Upper lobe of left lung (tissue), 6 donors: ENCODE data around the gene ITPR1. TPM values are rescaled to one million over a fixed set of nuclear protein-coding genes. Genes with fewer than 3 reads are reported as not detected.

Source experiments
- ATAC-seq, 2 donors: fragments of 200-7000 bp; cut with Tn5 transposase; one replicate each; pipeline ENCODE4 v1.9.1; 2022; ENCODE audit warnings: mild to moderate bottlenecking in 2 of 2, moderate library complexity in 2 of 2; ENCODE audit not compliant: low FRiP score in 2 of 2
- DNase-seq, 2 donors: peaks; one replicate each; pipeline ENCODE4 v3.0.0-alpha.2; 2019 to 2020
- H3K27ac ChIP-seq, 4 donors: fragments of 200-600 bp; sonication (generic); one replicate each; pipeline ENCODE4 v1.5.1; 2016 to 2019
- H3K27me3 ChIP-seq, 4 donors: fragments of 200-600 bp; sonication (generic); one replicate each; pipeline ENCODE4 v1.5.1; 2017 to 2019
- H3K36me3 ChIP-seq, 4 donors: fragments of 200-600 bp; sonication (generic); one replicate each; pipeline ENCODE4 v1.5.1; 2016 to 2019
- H3K4me1 ChIP-seq, 4 donors: fragments of 200-600 bp; sonication (generic); one replicate each; pipeline ENCODE4 v1.5.1; 2018 to 2019
- H3K4me3 ChIP-seq, 4 donors: fragments of 200-600 bp; sonication (generic); one replicate each; pipeline ENCODE4 v1.5.1; 2017 to 2019; ENCODE audit warnings: mild to moderate bottlenecking in 2 of 4, moderate library complexity in 1 of 4
- H3K9me3 ChIP-seq, 4 donors: fragments of 200-600 bp; sonication (generic); one replicate each; pipeline ENCODE4 v1.5.1; 2018 to 2019
- EP300 ChIP-seq, 4 donors: sonication (generic); formaldehyde crosslinking; IDR thresholded peaks; one replicate each; pipeline ENCODE4 v1.5.1; 2017; ENCODE audit warnings: antibody characterized with exemption in 4 of 4, control low read depth in 2 of 4
- POLR2A ChIP-seq, 4 donors: fragments of 450-650 bp; IDR thresholded peaks; one replicate each; pipeline ENCODE4 v1.5.1; 2016 to 2017; ENCODE audit warnings: antibody characterized with exemption in 4 of 4, mild to moderate bottlenecking in 2 of 4
- POLR2AphosphoS5 ChIP-seq, 2 donors: sonication (generic); formaldehyde crosslinking; IDR thresholded peaks; one replicate each; pipeline ENCODE4 v1.5.1; 2017; ENCODE audit warnings: antibody characterized with exemption in 2 of 2
- WGBS, 2 donors: methylation state at CpG; one replicate each; pipeline ENCODE4 v1.1.5; 2017 to 2018; 5-methylcytosine and 5-hydroxymethylcytosine counted together
- total RNA-seq, 6 donors: library from RNA; depleted of rRNA in 4 of 6; stranded (reverse); fragments of >200 nt in 4 of 6; gene quantifications; one replicate each; pipeline versions ENCODE4 v1.1.0 to v1.2.1, GENCODE V29; 2016 to 2021
- TF ChIP-seq, protein P1 (sequence below), 6 experiments: fragments of 450-650 bp in 4 of 6; fragments of 200-600 bp in 2 of 6; sonication (generic) in 2 of 6; IDR thresholded peaks; one replicate each; pipeline ENCODE4 v1.5.1; 2016 to 2019; ENCODE audit warnings: antibody characterized with exemption in 6 of 6
- donor health status: DM: no; HTN: no; CAD: no; lungs with moderate emphysema.
- donor health status: DM: no; HTN: yes; CAD: no; lungs with severe emphysema.

Gene ITPR1
- total RNA-seq, 6 donors from 2014 or later: 55.5 to 136 (median 66.2) TPM

DNA sequence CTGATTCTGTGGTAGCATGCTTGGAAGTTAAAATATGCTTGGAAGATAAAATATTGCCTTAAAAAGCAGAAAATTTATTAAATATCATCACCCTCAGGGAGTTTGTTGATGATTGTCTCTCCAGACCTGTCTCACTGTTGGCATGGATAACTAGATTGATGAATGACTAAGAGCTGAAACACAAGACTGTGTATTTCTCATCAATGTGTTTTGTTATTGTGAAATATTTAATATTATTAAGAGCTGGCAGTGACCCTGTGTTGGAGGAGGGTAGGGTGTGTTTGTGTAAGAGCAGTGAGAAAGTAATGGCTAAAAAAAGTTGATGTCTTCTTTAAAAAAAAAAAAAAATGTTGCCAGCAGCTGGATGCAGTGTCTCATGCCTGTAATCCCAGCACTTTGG lies 82.2 kb downstream of the ITPR1 start:
- Histone ChIP-seq H3K27me3 (no peaks in the 10 kb centered on the region), H3K36me3 (no peaks in the 10 kb centered on the region), H3K27ac (no peak overlapping the region), H3K4me1 (peaks cover 0 to 8% (median 0%) of the 10 kb centered on the region in 4 donors), H3K9me3 (no peaks in the 10 kb centered on the region), H3K4me3 (no peak overlapping the region)
- DNase-seq: no peak
- peak in 1 of 2 donors; percentile 45 for ATAC-seq
- TF ChIP-seq POLR2A (IDR thresholded peaks at IDR 0.05) (no peak), POLR2AphosphoS5 (IDR thresholded peaks at IDR 0.05) (no peak), EP300 (IDR thresholded peaks at IDR 0.05) (no peak)
- TF ChIP-seq, protein P1, sequence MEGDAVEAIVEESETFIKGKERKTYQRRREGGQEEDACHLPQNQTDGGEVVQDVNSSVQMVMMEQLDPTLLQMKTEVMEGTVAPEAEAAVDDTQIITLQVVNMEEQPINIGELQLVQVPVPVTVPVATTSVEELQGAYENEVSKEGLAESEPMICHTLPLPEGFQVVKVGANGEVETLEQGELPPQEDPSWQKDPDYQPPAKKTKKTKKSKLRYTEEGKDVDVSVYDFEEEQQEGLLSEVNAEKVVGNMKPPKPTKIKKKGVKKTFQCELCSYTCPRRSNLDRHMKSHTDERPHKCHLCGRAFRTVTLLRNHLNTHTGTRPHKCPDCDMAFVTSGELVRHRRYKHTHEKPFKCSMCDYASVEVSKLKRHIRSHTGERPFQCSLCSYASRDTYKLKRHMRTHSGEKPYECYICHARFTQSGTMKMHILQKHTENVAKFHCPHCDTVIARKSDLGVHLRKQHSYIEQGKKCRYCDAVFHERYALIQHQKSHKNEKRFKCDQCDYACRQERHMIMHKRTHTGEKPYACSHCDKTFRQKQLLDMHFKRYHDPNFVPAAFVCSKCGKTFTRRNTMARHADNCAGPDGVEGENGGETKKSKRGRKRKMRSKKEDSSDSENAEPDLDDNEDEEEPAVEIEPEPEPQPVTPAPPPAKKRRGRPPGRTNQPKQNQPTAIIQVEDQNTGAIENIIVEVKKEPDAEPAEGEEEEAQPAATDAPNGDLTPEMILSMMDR (IDR thresholded peaks at IDR 0.05): no peak

DNA sequence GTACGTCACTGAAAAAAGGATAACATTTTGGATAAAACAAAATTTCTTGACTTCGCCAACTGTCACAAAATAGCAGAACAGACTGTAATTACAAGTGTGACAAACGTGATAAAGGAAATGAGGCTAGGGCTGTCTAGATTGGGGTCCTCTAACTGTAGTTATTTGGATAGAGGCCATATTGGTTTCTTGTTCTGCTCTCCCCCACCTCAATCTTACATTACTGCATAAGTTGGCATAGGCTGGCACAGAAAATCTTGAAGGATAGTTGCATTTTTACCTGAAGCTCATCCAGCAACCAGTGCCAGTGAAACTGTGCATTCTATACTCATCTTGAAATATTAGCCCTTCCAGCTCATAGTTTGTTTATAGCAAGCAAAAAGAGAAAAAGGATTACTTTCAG lies 84.6 kb downstream of the ITPR1 start:
- WGBS, 2 donors: 83 to 87% methylated on average over 3 of the region's 3 CpGs
- no peak for TF ChIP-seq POLR2A (IDR thresholded peaks at IDR 0.05)
- TF ChIP-seq, protein P1 (IDR thresholded peaks at IDR 0.05): no peak
- TF ChIP-seq POLR2AphosphoS5 (IDR thresholded peaks at IDR 0.05): no peak
- TF ChIP-seq EP300 (IDR thresholded peaks at IDR 0.05): no peak
- Histone ChIP-seq H3K4me3 (no peak overlapping the region), H3K27me3 (no peaks in the 10 kb centered on the region), H3K4me1 (peaks cover 0 to 21% (median 6%) of the 10 kb centered on the region in 4 donors), H3K36me3 (no peaks in the 10 kb centered on the region), H3K9me3 (no peaks in the 10 kb centered on the region), H3K27ac (no peak overlapping the region)
- ATAC-seq: no peak
- DNase-seq: no peak

DNA sequence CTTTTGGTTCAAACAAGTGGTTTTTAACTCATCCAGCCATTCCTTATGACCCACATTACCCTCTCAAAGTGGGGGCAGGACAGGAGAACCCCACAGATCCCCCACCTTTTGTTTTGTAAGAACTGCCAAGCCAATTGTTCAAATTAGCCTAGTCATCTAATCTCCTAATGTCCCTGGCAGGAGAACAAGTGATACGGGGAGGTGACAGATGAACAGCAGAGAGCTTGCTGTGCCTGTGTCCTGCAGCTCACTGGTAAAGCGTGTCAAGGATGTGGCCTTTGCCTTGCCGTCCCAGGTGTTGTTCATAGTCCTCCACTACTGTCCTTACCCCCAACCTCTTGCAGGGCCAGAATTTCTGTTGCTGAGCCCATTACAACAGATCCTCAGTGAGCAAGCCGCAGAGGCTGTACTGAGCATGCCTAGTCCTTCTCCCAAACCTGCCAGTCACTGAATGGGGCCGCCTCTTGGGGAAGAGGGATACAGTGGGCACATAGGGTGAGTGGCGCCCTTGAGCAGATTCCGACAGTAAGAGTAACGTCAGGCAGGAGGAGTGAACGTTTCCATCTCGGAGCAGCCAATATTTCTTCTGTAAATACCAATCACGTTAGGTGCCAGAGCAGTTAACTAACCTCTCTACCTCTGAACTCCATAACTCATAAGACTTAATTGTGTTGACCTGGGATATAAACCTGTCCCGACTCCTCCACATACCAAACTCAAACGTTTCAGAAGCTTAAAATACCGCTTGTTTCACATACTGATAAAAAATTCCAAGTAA lies 87.4 kb downstream of the ITPR1 start:
- WGBS, 2 donors: 80 to 87% methylated on average over 14 of the region's 14 CpGs
- H3K27ac ChIP-seq: peak overlapping the region in 1 of 4 donors; percentile 13

DNA sequence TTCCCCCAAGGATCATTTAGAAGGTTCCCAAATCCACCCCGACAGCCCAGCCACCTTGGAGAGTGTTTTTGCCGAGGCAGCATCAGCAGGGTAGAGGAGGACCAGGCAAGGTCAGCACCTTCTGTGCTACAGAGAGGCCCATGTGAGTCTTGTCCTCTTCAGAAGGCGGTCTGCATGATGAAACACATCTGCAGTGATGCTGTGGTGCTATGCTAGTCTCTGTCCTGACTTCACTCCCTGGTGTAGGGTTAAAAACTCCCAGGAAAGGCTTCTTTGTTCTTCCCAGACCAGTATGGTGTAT lies 87.9 kb downstream of the ITPR1 start:
- Histone ChIP-seq H3K36me3 (no peaks in the 10 kb centered on the region), H3K4me3 (no peak overlapping the region), H3K27ac (no peak overlapping the region), H3K4me1 (peaks cover 13 to 38% (median 26%) of the 10 kb centered on the region in 4 donors), H3K9me3 (no peaks in the 10 kb centered on the region), H3K27me3 (no peaks in the 10 kb centered on the region)
- DNase-seq: no peak
- no peak for TF ChIP-seq POLR2A (IDR thresholded peaks at IDR 0.05)
- no peak for TF ChIP-seq POLR2AphosphoS5 (IDR thresholded peaks at IDR 0.05)
- TF ChIP-seq, protein P1 (IDR thresholded peaks at IDR 0.05): no peak
- no peak for TF ChIP-seq EP300 (IDR thresholded peaks at IDR 0.05)
- ATAC-seq: no peak
- WGBS, 2 donors: 76 to 86% methylated on average over 3 of the region's 3 CpGs

More for the DNA sequence above, 87.4 kb downstream of the ITPR1 start:
- DNase-seq: no peak
- no peaks in the 10 kb centered on the region for H3K36me3 ChIP-seq
- ATAC-seq: peak in 1 of 2 donors; percentile 61
- H3K9me3 ChIP-seq: no peaks in the 10 kb centered on the region
- peaks cover 13 to 41% (median 26%) of the 10 kb centered on the region in 4 donors for H3K4me1 ChIP-seq
- no peaks in the 10 kb centered on the region for H3K27me3 ChIP-seq
- TF ChIP-seq POLR2A (IDR thresholded peaks at IDR 0.05) (no peak), EP300 (IDR thresholded peaks at IDR 0.05) (no peak), POLR2AphosphoS5 (IDR thresholded peaks at IDR 0.05) (no peak)
- TF ChIP-seq, protein P1 (IDR thresholded peaks at IDR 0.05): no peak
- H3K4me3 ChIP-seq: no peak overlapping the region

DNA sequence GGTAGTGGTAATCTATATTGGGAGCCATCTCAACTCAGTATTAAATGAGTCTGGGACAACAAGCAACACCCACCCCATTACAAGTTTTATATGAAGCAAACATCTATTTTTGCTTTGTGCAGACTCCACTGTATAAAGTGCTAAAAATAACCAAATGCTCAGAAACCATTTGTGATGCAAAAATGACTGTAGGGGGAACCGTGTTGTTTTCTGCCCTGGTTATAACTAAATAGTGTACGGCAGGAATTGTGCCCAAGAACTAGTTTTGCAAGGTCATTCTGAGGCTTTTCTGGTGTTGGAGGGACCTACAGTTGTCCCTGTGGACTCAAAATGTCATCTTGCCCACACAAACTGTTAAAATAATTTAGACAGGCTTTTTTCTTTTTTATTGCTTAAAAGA lies 88.3 kb downstream of the ITPR1 start:
- Histone ChIP-seq H3K4me1 (peaks cover 13 to 38% (median 26%) of the 10 kb centered on the region in 4 donors), H3K27me3 (no peaks in the 10 kb centered on the region), H3K4me3 (no peak overlapping the region), H3K9me3 (no peaks in the 10 kb centered on the region), H3K36me3 (no peaks in the 10 kb centered on the region), H3K27ac (no peak overlapping the region)
- ATAC-seq (no peak), DNase-seq (no peak)
- TF ChIP-seq, protein P1 (IDR thresholded peaks at IDR 0.05): no peak
- TF ChIP-seq POLR2AphosphoS5 (IDR thresholded peaks at IDR 0.05): no peak
- TF ChIP-seq POLR2A (IDR thresholded peaks at IDR 0.05): no peak
- no peak for TF ChIP-seq EP300 (IDR thresholded peaks at IDR 0.05)
- WGBS, 2 donors: 23 to 60% methylated on average over 2 of the region's 2 CpGs
